Measurements from ENCODE around the gene CLEC2A.

- TF ChIP-seq CTCF (IDR thresholded peaks at IDR 0.05; ENCODE audit: insufficient read depth, low read length), result no peak
- TF ChIP-seq POLR2AphosphoS5 (IDR thresholded peaks at IDR 0.05; ENCODE audit: low read depth), result no peak
Measured at GRCh38 chr12:9951026-9951675, 19.0 kb upstream of the CLEC2A start.

All from HL-60 (cell line).